Measurements from ENCODE around the gene DLGAP5.

DLGAP5 gene

DNA sequence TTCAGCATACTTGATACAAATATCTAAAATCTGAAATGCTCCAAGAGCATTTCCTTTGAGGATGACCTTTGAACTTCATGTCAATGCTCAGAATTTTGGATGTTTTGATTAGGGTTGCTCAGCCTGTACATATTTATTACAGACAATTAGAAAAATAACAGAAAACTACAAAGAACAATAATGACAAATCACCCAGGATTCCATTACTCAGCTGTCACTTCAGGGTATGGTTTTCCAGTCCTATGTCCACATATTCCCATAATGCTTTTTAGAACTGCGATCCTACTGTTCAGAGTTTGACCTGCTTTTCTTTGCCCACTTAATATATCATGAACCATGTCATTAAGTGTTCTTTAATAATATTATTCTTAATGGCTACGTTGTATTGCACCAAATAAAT is 11.4 kb downstream of the DLGAP5 start:
- no peak overlapping the region for H3K18ac ChIP-seq (ENCODE audit: low read length)
- no peaks in the 10 kb centered on the region for H3K4me1 ChIP-seq (ENCODE audit: control insufficient read depth, low read depth, low read length)

GRCh38 chr14:55170526-55170925 is 20.9 kb downstream of the DLGAP5 start:
- Histone ChIP-seq H2BK15ac (replicated peaks; ENCODE audit: low read depth) (no peak overlapping the region), H2BK120ac (ENCODE audit: low read depth, low read length) (no peak overlapping the region), H3K27me3 (ENCODE audit: insufficient read depth, low read length, poor library complexity) (no peaks in the 10 kb centered on the region), H2BK5ac (ENCODE audit: low read length) (no peak overlapping the region), H3K36me3 (ENCODE audit: control insufficient read depth, insufficient read depth, low read length) (peaks cover 2% of the 10 kb centered on the region), H3K79me1 (ENCODE audit: low read length) (no peaks in the 10 kb centered on the region), H4K8ac (ENCODE audit: low read depth, low read length) (no peak overlapping the region), H3K27ac (ENCODE audit: low read depth, low read length) (no peak overlapping the region), H3K23ac (ENCODE audit: low read length) (no peak overlapping the region), H3K56ac (ENCODE audit: low read length) (no peak overlapping the region), H3K9ac (ENCODE audit: low read length) (no peak overlapping the region), H3K4ac (ENCODE audit: low read depth, low read length) (no peak overlapping the region), H3K79me2 (ENCODE audit: control insufficient read depth, insufficient read depth, low read length) (no peaks in the 10 kb centered on the region), H3K18ac (ENCODE audit: low read length) (no peak overlapping the region), H4K5ac (ENCODE audit: low read length) (no peak overlapping the region), H3K4me3 (ENCODE audit: low read length) (no peak overlapping the region), H3K4me2 (ENCODE audit: low read length) (no peak overlapping the region), H3K4me1 (ENCODE audit: control insufficient read depth, low read depth, low read length) (no peaks in the 10 kb centered on the region), H2AK5ac (ENCODE audit: low read length) (no peak overlapping the region)
- DNase-seq: no peak
- no CpG with 5 or more reads among the region's 2 CpGs for WGBS (ENCODE audit: extremely low coverage, insufficient coverage, low lambda C conversion rate)

More for the DNA sequence above, 11.4 kb downstream of the DLGAP5 start:
- H2BK15ac ChIP-seq (replicated peaks; ENCODE audit: low read depth): no peak overlapping the region
- H2AK5ac ChIP-seq (ENCODE audit: low read length): no peak overlapping the region
- no peak overlapping the region for H2BK5ac ChIP-seq (ENCODE audit: low read length)
- no peak overlapping the region for H2BK120ac ChIP-seq (ENCODE audit: low read depth, low read length)
- no peak overlapping the region for H3K4me3 ChIP-seq (ENCODE audit: low read length)
- no peak overlapping the region for H3K4me2 ChIP-seq (ENCODE audit: low read length)
- H3K79me1 ChIP-seq (ENCODE audit: low read length): peaks cover 5% of the 10 kb centered on the region
- no peak overlapping the region for H3K56ac ChIP-seq (ENCODE audit: low read length)
- no peak for DNase-seq
- H3K79me2 ChIP-seq (ENCODE audit: control insufficient read depth, insufficient read depth, low read length): peaks cover 4% of the 10 kb centered on the region
- no peak overlapping the region for H3K23ac ChIP-seq (ENCODE audit: low read length)
- H3K9ac ChIP-seq (ENCODE audit: low read length): no peak overlapping the region
- no peak overlapping the region for H3K4ac ChIP-seq (ENCODE audit: low read depth, low read length)
- H3K27me3 ChIP-seq (ENCODE audit: insufficient read depth, low read length, poor library complexity): no peaks in the 10 kb centered on the region
- peaks cover 5% of the 10 kb centered on the region for H3K36me3 ChIP-seq (ENCODE audit: control insufficient read depth, insufficient read depth, low read length)
- H4K5ac ChIP-seq (ENCODE audit: low read length): no peak overlapping the region
- H4K8ac ChIP-seq (ENCODE audit: low read depth, low read length): no peak overlapping the region
- no peak overlapping the region for H3K27ac ChIP-seq (ENCODE audit: low read depth, low read length)
- WGBS (ENCODE audit: extremely low coverage, insufficient coverage, low lambda C conversion rate): no CpG with 5 or more reads among the region's 2 CpGs

DNA sequence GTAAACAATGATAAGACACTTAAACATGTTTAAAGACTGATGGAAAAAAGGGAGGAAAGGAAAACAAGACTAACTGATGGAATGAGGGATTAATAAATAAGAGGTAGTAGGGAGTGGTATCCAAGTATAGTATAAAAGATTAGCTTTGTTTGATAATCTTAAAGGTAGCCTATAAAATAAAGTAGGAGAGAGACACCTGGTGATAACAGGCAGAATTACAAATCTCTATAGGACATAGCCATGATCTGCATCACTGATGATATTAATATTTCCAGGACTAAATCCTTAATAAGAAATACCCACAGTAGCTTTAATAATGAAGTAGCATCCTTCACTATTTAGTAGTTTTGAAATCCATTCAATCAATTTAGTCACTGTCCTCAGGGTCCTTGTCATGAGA is 30.4 kb downstream of the DLGAP5 start:
- H3K79me1 ChIP-seq (ENCODE audit: low read length): no peaks in the 10 kb centered on the region
- no peak for DNase-seq
- H3K4me3 ChIP-seq (ENCODE audit: low read length): no peak overlapping the region
- no peak overlapping the region for H4K5ac ChIP-seq (ENCODE audit: low read length)
- no peak overlapping the region for H2BK120ac ChIP-seq (ENCODE audit: low read depth, low read length)
- no peak overlapping the region for H3K18ac ChIP-seq (ENCODE audit: low read length)
- H3K79me2 ChIP-seq (ENCODE audit: control insufficient read depth, insufficient read depth, low read length): no peaks in the 10 kb centered on the region
- H3K27me3 ChIP-seq (ENCODE audit: insufficient read depth, low read length, poor library complexity): no peaks in the 10 kb centered on the region
- H3K9ac ChIP-seq (ENCODE audit: low read length): no peak overlapping the region
- H2BK5ac ChIP-seq (ENCODE audit: low read length): no peak overlapping the region
- H4K8ac ChIP-seq (ENCODE audit: low read depth, low read length): no peak overlapping the region
- H3K23ac ChIP-seq (ENCODE audit: low read length): no peak overlapping the region
- no peaks in the 10 kb centered on the region for H3K4me1 ChIP-seq (ENCODE audit: control insufficient read depth, low read depth, low read length)
- H2AK5ac ChIP-seq (ENCODE audit: low read length): no peak overlapping the region
- H3K56ac ChIP-seq (ENCODE audit: low read length): no peak overlapping the region
- H2BK15ac ChIP-seq (replicated peaks; ENCODE audit: low read depth): no peak overlapping the region
- H3K36me3 ChIP-seq (ENCODE audit: control insufficient read depth, insufficient read depth, low read length): peaks cover 6% of the 10 kb centered on the region
- no peak overlapping the region for H3K27ac ChIP-seq (ENCODE audit: low read depth, low read length)
- no peak overlapping the region for H3K4ac ChIP-seq (ENCODE audit: low read depth, low read length)
- no peak overlapping the region for H3K4me2 ChIP-seq (ENCODE audit: low read length)

- Histone ChIP-seq H3K27me3 (ENCODE audit: insufficient read depth, low read length, poor library complexity) (no peaks in the 10 kb centered on the region), H3K27ac (ENCODE audit: low read depth, low read length) (no peak overlapping the region), H3K79me1 (ENCODE audit: low read length) (no peaks in the 10 kb centered on the region), H3K36me3 (ENCODE audit: control insufficient read depth, insufficient read depth, low read length) (peaks cover 1% of the 10 kb centered on the region), H3K23ac (ENCODE audit: low read length) (no peak overlapping the region), H3K9ac (ENCODE audit: low read length) (no peak overlapping the region), H2BK5ac (ENCODE audit: low read length) (no peak overlapping the region), H2BK120ac (ENCODE audit: low read depth, low read length) (no peak overlapping the region), H3K56ac (ENCODE audit: low read length) (no peak overlapping the region), H3K4ac (ENCODE audit: low read depth, low read length) (no peak overlapping the region), H3K4me3 (ENCODE audit: low read length) (no peak overlapping the region), H4K8ac (ENCODE audit: low read depth, low read length) (no peak overlapping the region), H2AK5ac (ENCODE audit: low read length) (no peak overlapping the region), H4K5ac (ENCODE audit: low read length) (no peak overlapping the region), H3K18ac (ENCODE audit: low read length) (no peak overlapping the region), H2BK15ac (replicated peaks; ENCODE audit: low read depth) (no peak overlapping the region), H3K4me1 (ENCODE audit: control insufficient read depth, low read depth, low read length) (no peaks in the 10 kb centered on the region), H3K79me2 (ENCODE audit: control insufficient read depth, insufficient read depth, low read length) (no peaks in the 10 kb centered on the region), H3K4me2 (ENCODE audit: low read length) (no peak overlapping the region)
- WGBS (ENCODE audit: extremely low coverage, insufficient coverage, low lambda C conversion rate): no CpG with 5 or more reads among the region's 3 CpGs
- DNase-seq: no peak
Observed at GRCh38 chr14:55158412-55158811, 33.0 kb downstream of the DLGAP5 start.

- no peaks in the 10 kb centered on the region for H3K4me1 ChIP-seq (ENCODE audit: control insufficient read depth, low read depth, low read length)
- H2BK120ac ChIP-seq (ENCODE audit: low read depth, low read length): no peak overlapping the region
- no peak overlapping the region for H2BK15ac ChIP-seq (replicated peaks; ENCODE audit: low read depth)
- no peak overlapping the region for H4K8ac ChIP-seq (ENCODE audit: low read depth, low read length)
- H3K36me3 ChIP-seq (ENCODE audit: control insufficient read depth, insufficient read depth, low read length): no peaks in the 10 kb centered on the region
- DNase-seq: no peak
- no peak overlapping the region for H2BK5ac ChIP-seq (ENCODE audit: low read length)
- H3K56ac ChIP-seq (ENCODE audit: low read length): no peak overlapping the region
- H3K79me1 ChIP-seq (ENCODE audit: low read length): no peaks in the 10 kb centered on the region
- H3K27ac ChIP-seq (ENCODE audit: low read depth, low read length): no peak overlapping the region
- no peak overlapping the region for H3K4ac ChIP-seq (ENCODE audit: low read depth, low read length)
- H2AK5ac ChIP-seq (ENCODE audit: low read length): no peak overlapping the region
- H3K79me2 ChIP-seq (ENCODE audit: control insufficient read depth, insufficient read depth, low read length): no peaks in the 10 kb centered on the region
- H3K23ac ChIP-seq (ENCODE audit: low read length): no peak overlapping the region
- no peak overlapping the region for H3K4me2 ChIP-seq (ENCODE audit: low read length)
- H4K5ac ChIP-seq (ENCODE audit: low read length): no peak overlapping the region
- no peak overlapping the region for H3K18ac ChIP-seq (ENCODE audit: low read length)
- H3K27me3 ChIP-seq (ENCODE audit: insufficient read depth, low read length, poor library complexity): no peaks in the 10 kb centered on the region
- no peak overlapping the region for H3K9ac ChIP-seq (ENCODE audit: low read length)
- no CpG with 5 or more reads among the region's 1 CpG for WGBS (ENCODE audit: extremely low coverage, insufficient coverage, low lambda C conversion rate)
- H3K4me3 ChIP-seq (ENCODE audit: low read length): no peak overlapping the region
Observed at GRCh38 chr14:55157080-55157479, 34.3 kb downstream of the DLGAP5 start.

GRCh38 chr14:55153951-55154350 is 37.4 kb downstream of the DLGAP5 start:
- Histone ChIP-seq H3K18ac (ENCODE audit: low read length) (no peak overlapping the region), H3K56ac (ENCODE audit: low read length) (no peak overlapping the region), H2BK5ac (ENCODE audit: low read length) (no peak overlapping the region), H3K9ac (ENCODE audit: low read length) (no peak overlapping the region), H3K4me1 (ENCODE audit: control insufficient read depth, low read depth, low read length) (no peaks in the 10 kb centered on the region), H2AK5ac (ENCODE audit: low read length) (no peak overlapping the region), H3K79me2 (ENCODE audit: control insufficient read depth, insufficient read depth, low read length) (no peaks in the 10 kb centered on the region), H3K36me3 (ENCODE audit: control insufficient read depth, insufficient read depth, low read length) (no peaks in the 10 kb centered on the region), H3K4ac (ENCODE audit: low read depth, low read length) (no peak overlapping the region), H2BK120ac (ENCODE audit: low read depth, low read length) (no peak overlapping the region), H2BK15ac (replicated peaks; ENCODE audit: low read depth) (no peak overlapping the region), H4K8ac (ENCODE audit: low read depth, low read length) (no peak overlapping the region), H4K5ac (ENCODE audit: low read length) (no peak overlapping the region), H3K4me2 (ENCODE audit: low read length) (no peak overlapping the region), H3K79me1 (ENCODE audit: low read length) (no peaks in the 10 kb centered on the region), H3K4me3 (ENCODE audit: low read length) (no peak overlapping the region), H3K27ac (ENCODE audit: low read depth, low read length) (no peak overlapping the region), H3K27me3 (ENCODE audit: insufficient read depth, low read length, poor library complexity) (no peaks in the 10 kb centered on the region), H3K23ac (ENCODE audit: low read length) (no peak overlapping the region)
- DNase-seq: no peak
- WGBS (ENCODE audit: extremely low coverage, insufficient coverage, low lambda C conversion rate): no CpG with 5 or more reads among the region's 3 CpGs

Measured in mesendoderm (in vitro differentiated cells).